HG03575 (cell line): ENCODE data around the gene CAPN2.
"Not testable (repeated sequence)": the region's sequence is repeated elsewhere in the genome, so short reads cannot be mapped to it uniquely, and the experiment has no call there.

Source experiments
- ATAC-seq: cut with Tn5 transposase; IDR thresholded peaks from one replicate; pipeline ENCODE4 v1.9.1; 2021; ENCODE audit not compliant: unreplicated experiment, insufficient number of reproducible peaks, low FRiP score; ENCODE audit errors: extremely low read depth

Gene CAPN2

GRCh38 chr1:223732993-223733798 lies 20.9 kb downstream of the CAPN2 start:
- no peak for ATAC-seq

GRCh38 chr1:223733898-223734852 lies 21.8 kb downstream of the CAPN2 start:
- ATAC-seq: no peak

GRCh38 chr1:223736638-223737037 lies 24.3 kb downstream of the CAPN2 start:
- ATAC-seq: not testable (repeated sequence)

- no peak for ATAC-seq
Observed at GRCh38 chr1:223737342-223737741, 25.0 kb downstream of the CAPN2 start.

- ATAC-seq: no peak
Observed at GRCh38 chr1:223738465-223739365, 26.4 kb downstream of the CAPN2 start.

- no peak for ATAC-seq
Observed at GRCh38 chr1:223739366-223740037, 27.2 kb downstream of the CAPN2 start.

GRCh38 chr1:223740038-223740736 lies 27.8 kb downstream of the CAPN2 start:
- not testable (repeated sequence) for ATAC-seq

GRCh38 chr1:223741861-223742260 lies 29.5 kb downstream of the CAPN2 start:
- no peak for ATAC-seq

GRCh38 chr1:223742856-223743517 lies 30.6 kb downstream of the CAPN2 start:
- no peak for ATAC-seq

- no peak for ATAC-seq
Observed at GRCh38 chr1:223745731-223746130, 33.4 kb downstream of the CAPN2 start.

GRCh38 chr1:223747838-223748335 lies 35.5 kb downstream of the CAPN2 start:
- ATAC-seq: no peak

GRCh38 chr1:223748405-223748772 lies 36.0 kb downstream of the CAPN2 start:
- ATAC-seq: no peak

- no peak for ATAC-seq
Observed at GRCh38 chr1:223748773-223749733, 36.7 kb downstream of the CAPN2 start.

GRCh38 chr1:223750730-223751570 lies 38.6 kb downstream of the CAPN2 start:
- ATAC-seq: no peak

GRCh38 chr1:223751696-223752095 lies 39.4 kb downstream of the CAPN2 start:
- ATAC-seq: no peak
